GM12801 (cell line): ENCODE results near the gene ANKLE1.

ENCODE experiments used
- TF ChIP-seq, protein P1 (sequence below): IDR thresholded peaks from one replicate; pipeline ENCODE4 v1.5.1; 2011; ENCODE audit warnings: control low read depth; ENCODE audit not compliant: insufficient read length; ENCODE audit errors: extremely low read depth

ANKLE1 gene

DNA sequence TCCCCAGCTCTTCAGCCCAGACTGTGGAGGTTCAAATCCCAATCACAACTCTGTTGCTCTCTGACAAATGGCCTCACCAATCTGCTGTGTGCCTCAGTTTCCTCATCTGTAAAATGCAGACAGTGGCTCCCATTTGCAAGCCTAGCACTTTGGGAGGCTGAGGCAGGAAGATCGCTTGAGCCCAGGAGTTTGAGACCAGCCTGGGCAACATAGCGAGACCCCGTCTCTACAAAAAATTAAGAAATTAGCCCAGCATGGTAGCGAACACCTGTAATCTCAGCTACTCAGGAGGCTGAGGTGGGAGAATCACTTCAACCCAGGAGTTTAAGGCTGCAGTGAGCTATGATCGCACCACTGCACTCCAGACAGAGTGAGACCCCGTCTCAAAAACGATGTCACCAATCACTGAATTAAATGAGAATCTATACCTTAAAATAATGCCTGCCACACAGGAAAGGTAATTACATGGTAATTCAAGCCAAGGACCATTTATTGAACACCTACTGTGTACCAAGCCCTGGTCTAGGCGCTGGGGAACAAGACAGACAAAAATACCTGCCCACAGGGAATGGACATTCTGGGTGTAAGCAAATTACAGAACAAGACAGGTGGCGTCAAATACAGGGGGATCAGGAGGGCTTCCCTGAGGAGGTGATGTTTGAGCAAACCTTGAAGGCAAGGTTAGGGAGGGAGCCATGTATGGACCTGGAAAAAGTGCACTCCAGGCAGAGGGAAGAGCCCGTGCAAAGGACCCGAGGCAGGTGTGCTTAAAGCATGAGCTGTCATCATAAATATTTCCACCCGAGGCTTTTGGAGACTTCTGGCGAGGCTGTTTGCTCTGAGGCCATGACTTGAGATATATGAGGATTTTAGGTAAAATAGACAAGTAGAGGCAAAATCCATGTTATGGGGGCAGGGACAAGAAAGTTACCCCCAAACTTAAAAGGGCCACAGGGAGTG, 43.7 kb upstream of the ANKLE1 start:
- TF ChIP-seq, protein P1, sequence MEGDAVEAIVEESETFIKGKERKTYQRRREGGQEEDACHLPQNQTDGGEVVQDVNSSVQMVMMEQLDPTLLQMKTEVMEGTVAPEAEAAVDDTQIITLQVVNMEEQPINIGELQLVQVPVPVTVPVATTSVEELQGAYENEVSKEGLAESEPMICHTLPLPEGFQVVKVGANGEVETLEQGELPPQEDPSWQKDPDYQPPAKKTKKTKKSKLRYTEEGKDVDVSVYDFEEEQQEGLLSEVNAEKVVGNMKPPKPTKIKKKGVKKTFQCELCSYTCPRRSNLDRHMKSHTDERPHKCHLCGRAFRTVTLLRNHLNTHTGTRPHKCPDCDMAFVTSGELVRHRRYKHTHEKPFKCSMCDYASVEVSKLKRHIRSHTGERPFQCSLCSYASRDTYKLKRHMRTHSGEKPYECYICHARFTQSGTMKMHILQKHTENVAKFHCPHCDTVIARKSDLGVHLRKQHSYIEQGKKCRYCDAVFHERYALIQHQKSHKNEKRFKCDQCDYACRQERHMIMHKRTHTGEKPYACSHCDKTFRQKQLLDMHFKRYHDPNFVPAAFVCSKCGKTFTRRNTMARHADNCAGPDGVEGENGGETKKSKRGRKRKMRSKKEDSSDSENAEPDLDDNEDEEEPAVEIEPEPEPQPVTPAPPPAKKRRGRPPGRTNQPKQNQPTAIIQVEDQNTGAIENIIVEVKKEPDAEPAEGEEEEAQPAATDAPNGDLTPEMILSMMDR, result no peak

DNA sequence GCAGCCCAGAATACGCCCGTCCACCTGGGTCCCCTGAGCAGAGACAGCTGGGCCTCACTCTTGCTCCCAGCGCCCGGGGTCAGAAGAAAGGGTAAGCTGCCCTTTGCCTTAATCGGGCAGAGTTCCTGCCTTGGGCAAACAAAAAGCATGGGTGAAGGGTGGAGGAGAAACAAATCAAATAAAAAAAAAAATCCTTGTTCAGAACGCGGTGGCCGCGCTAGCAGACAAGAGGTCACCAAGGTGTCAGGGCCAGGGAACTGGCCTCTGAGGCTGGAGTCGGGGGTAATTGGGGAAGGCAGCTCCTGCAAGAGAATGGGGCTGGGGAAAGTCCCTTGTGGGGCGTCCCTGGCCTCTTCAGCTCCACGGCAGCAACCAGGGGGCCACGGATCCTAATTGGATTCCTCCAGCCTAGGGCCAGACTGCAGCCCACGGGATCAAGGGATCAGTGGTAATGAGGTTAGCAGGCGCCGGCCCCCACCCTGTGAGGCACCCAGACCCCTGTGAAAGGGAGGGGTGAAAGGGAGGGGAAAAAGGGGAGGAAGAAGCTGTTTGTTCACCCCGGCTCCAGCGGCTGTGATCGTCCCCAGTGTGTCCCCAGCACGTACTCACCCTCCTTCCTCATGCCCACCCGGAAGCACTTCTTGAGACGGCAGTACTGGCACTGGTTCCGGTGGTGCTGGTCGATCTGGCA, 41.5 kb upstream of the ANKLE1 start:
- TF ChIP-seq, protein P1, result no peak

GRCh38 chr19:17240826-17241399, 40.8 kb upstream of the ANKLE1 start:
- TF ChIP-seq, protein P1, result no peak

GRCh38 chr19:17242431-17243208, 39.1 kb upstream of the ANKLE1 start:
- TF ChIP-seq, protein P1, result no peak

DNA sequence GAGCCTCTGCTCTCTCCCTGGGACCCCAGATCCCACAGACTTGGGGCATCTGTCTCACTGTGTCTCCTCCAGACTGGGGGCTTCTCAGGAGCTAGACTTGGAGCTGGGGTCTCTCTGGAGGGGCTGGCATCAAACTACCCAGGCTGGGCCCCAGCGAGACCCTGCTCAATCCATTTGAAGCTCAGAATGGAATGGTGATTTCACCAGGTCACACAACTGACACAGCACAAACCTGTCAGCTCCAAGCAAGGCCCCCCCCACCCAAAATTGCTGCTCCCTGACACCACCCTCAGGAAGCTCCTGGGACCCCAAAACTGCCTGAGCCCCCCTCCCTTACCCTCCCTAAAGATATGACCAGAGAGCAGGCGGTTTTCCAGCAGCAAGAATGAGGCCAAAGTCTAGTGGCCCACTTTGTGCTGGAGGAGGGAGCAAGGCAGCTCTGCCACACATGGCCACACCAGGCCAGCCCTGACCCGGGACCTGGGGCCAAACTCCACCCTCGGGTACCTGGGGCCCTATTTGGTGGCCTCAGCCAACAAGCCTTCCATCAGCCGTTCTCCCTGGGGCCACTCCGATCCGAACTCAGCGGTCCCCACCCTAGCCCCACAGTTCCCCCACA, 38.4 kb upstream of the ANKLE1 start:
- TF ChIP-seq, protein P1, result no peak

GRCh38 chr19:17243830-17244617, 37.7 kb upstream of the ANKLE1 start:
- TF ChIP-seq, protein P1, result no peak
